DOHH2 (cell line): ENCODE measurements around the gene SYT13.
"Not testable (repeated sequence)": the region's sequence is repeated elsewhere in the genome, so short reads cannot be mapped to it uniquely, and the experiment has no call there.

Source experiments
- H3F3A ChIP-seq: fragments of 200-600 bp; sonication (generic), shearing (Covaris generic); 2 replicates; pipeline ENCODE4 v1.6.0; 2016; ENCODE audit warnings: antibody characterized with exemption, mild to moderate bottlenecking; ENCODE audit not compliant: control insufficient read depth, insufficient read depth
- H3K27ac ChIP-seq: fragments of 200-600 bp; sonication (generic); 2 replicates; pipeline ENCODE4 v1.5.1; 2014; ENCODE audit warnings: low read depth, mild to moderate bottlenecking, low read length, moderate library complexity
- H3K27me3 ChIP-seq: fragments of 200-600 bp; sonication (generic); 2 replicates; pipeline ENCODE4 v1.6.1; 2014; ENCODE audit warnings: mild to moderate bottlenecking, low read length, mixed read lengths; ENCODE audit not compliant: control insufficient read depth
- H3K36me3 ChIP-seq: fragments of 200-600 bp; sonication (generic); 2 replicates; pipeline ENCODE4 v1.6.1; 2014; ENCODE audit warnings: mild to moderate bottlenecking, low read length, moderate library complexity, mixed read lengths; ENCODE audit not compliant: control insufficient read depth
- H3K4me1 ChIP-seq: fragments of 200-600 bp; sonication (generic); 2 replicates; pipeline ENCODE4 v1.6.1; 2014; ENCODE audit warnings: mild to moderate bottlenecking, low read length, mixed read lengths; ENCODE audit not compliant: control insufficient read depth
- H3K4me2 ChIP-seq: fragments of 200-600 bp; sonication (generic); 2 replicates; pipeline ENCODE4 v1.6.0; 2014; ENCODE audit warnings: mild to moderate bottlenecking, low read length, moderate library complexity
- H3K4me3 ChIP-seq: fragments of 200-600 bp; sonication (generic); 2 replicates; pipeline ENCODE4 v1.5.1; 2014; ENCODE audit warnings: mild to moderate bottlenecking, low read length, mixed read lengths
- H3K79me2 ChIP-seq: fragments of 200-600 bp; sonication (generic); 2 replicates; pipeline ENCODE4 v1.6.1; 2014; ENCODE audit warnings: mild to moderate bottlenecking, low read length, mixed read lengths; ENCODE audit not compliant: control insufficient read depth
- H3K9me2 ChIP-seq: fragments of 200-600 bp; sonication (generic); replicated peaks from 2 replicates; pipeline ENCODE4 v1.6.1; 2014; ENCODE audit warnings: mild to moderate bottlenecking, low read length, mixed read lengths; ENCODE audit not compliant: control insufficient read depth
- H3K9me3 ChIP-seq: fragments of 200-600 bp; sonication (generic); 2 replicates; pipeline ENCODE4 v1.6.1; 2014; ENCODE audit warnings: antibody characterized with exemption, low read length, mixed read lengths; ENCODE audit not compliant: control insufficient read depth, insufficient read depth
- H4K20me1 ChIP-seq: fragments of 200-600 bp; sonication (generic); 2 replicates; pipeline ENCODE4 v1.6.0; 2014; ENCODE audit warnings: low read depth, mild to moderate bottlenecking, antibody characterized with exemption, low read length, moderate library complexity; ENCODE audit not compliant: control insufficient read depth, insufficient read depth
- EZH2phosphoT487 ChIP-seq: fragments of 200-600 bp; sonication (generic); IDR thresholded peaks from 2 replicates; pipeline ENCODE4 v1.6.1; 2017; ENCODE audit warnings: borderline replicate concordance, mild to moderate bottlenecking, antibody characterized with exemption, low read length, moderate library complexity, mixed read lengths
- TF ChIP-seq, protein P1 (sequence below): fragments of 200-600 bp; sonication (generic); IDR thresholded peaks from one replicate; pipeline ENCODE4 v1.5.1; 2014; ENCODE audit warnings: antibody characterized with exemption, mild to moderate bottlenecking, low read depth, low read length; ENCODE audit not compliant: poor library complexity, severe bottlenecking

Gene SYT13

DNA sequence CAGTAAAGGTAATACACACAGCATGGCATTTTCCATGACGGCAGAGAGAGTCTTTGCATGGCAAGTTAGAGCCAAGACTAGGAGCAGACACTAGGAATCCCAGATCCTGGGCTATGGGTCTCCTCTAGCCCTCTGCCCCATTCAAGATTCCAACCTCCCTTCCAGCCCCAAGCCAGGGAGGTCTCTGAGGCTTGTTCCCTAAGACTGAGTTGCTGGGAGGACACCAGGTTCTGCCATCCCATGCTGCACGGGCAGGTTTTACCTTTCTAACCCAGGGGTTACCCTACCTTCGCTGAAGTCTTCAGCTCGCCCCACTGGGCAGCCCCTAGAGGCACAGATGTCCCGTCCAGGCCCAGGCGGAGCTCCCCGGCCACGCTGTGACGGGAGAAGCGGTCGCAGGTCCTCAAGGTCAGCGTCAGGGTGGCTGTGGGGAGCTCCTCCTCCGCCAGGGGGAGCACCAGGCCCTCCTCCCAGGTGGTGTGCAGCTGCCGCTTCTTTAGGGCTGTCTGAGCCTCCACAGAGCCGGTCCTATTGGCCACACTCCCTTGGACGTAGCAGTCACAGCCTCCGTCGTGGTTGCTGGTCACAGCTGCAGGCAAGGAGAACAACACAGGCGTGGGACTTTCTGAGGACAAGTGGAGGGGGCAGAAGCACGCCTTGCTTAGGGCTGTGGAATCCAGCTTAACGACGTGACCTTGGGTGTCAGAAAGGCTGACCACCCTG is 33.8 kb downstream of the SYT13 start:
- no peaks in the 10 kb centered on the region for H4K20me1 ChIP-seq
- no peak overlapping the region for H3K27ac ChIP-seq
- TF ChIP-seq, protein P1, sequence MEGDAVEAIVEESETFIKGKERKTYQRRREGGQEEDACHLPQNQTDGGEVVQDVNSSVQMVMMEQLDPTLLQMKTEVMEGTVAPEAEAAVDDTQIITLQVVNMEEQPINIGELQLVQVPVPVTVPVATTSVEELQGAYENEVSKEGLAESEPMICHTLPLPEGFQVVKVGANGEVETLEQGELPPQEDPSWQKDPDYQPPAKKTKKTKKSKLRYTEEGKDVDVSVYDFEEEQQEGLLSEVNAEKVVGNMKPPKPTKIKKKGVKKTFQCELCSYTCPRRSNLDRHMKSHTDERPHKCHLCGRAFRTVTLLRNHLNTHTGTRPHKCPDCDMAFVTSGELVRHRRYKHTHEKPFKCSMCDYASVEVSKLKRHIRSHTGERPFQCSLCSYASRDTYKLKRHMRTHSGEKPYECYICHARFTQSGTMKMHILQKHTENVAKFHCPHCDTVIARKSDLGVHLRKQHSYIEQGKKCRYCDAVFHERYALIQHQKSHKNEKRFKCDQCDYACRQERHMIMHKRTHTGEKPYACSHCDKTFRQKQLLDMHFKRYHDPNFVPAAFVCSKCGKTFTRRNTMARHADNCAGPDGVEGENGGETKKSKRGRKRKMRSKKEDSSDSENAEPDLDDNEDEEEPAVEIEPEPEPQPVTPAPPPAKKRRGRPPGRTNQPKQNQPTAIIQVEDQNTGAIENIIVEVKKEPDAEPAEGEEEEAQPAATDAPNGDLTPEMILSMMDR = peak; percentile 76
- TF ChIP-seq EZH2phosphoT487 = no peak
- H3K79me2 ChIP-seq = no peaks in the 10 kb centered on the region
- no peak overlapping the region for H3K4me3 ChIP-seq
- peaks cover 6% of the 10 kb centered on the region for H3K27me3 ChIP-seq
- no peaks in the 10 kb centered on the region for H3F3A ChIP-seq
- H3K36me3 ChIP-seq = no peaks in the 10 kb centered on the region
- no peaks in the 10 kb centered on the region for H3K9me3 ChIP-seq
- no peaks in the 10 kb centered on the region for H3K9me2 ChIP-seq
- H3K4me2 ChIP-seq = no peak overlapping the region
- H3K4me1 ChIP-seq = peaks cover 20% of the 10 kb centered on the region

DNA sequence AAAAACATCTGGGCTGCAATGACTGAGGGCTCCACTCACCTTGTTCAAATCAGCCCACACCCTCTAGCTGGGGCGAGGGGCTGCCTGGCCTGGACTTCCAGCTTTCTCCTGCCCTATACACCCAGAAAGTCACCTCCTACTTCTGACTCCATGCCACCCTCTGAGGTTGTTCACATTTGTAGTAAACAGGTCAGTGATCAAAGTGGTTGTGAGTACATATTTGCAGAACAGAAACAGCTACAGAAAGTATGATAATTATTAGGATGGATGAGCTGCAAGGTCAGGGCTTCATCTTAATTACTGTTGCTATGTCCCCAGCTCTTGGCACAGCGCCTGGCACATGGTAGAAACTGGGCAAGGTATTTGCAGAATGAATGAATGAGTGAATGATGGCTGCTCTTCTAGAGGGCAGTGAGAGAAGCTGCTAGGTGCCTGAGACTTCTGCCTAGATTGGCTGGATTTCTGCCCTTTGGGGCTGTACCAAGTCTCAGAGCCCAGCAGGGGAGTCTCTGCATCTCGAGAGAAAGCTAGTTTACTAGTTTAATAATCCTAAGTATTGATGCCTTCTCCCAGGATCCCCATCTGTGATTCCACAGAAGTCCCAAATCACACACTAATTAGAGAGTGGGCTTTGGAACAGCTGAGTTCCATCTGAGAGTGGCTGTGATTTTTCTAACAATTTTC is 36.0 kb downstream of the SYT13 start:
- TF ChIP-seq, protein P1 = no peak
- H3K27me3 ChIP-seq = peaks cover 7% of the 10 kb centered on the region
- H3K9me3 ChIP-seq = no peaks in the 10 kb centered on the region
- no peaks in the 10 kb centered on the region for H3K36me3 ChIP-seq
- H4K20me1 ChIP-seq = no peaks in the 10 kb centered on the region
- H3K4me2 ChIP-seq = peak overlapping the region; percentile 3; the same call in 1 of the 2 replicates
- no peak overlapping the region for H3K4me3 ChIP-seq
- no peaks in the 10 kb centered on the region for H3F3A ChIP-seq
- peaks cover 20% of the 10 kb centered on the region for H3K4me1 ChIP-seq
- no peaks in the 10 kb centered on the region for H3K79me2 ChIP-seq
- H3K9me2 ChIP-seq = no peaks in the 10 kb centered on the region
- H3K27ac ChIP-seq = no peak overlapping the region

DNA sequence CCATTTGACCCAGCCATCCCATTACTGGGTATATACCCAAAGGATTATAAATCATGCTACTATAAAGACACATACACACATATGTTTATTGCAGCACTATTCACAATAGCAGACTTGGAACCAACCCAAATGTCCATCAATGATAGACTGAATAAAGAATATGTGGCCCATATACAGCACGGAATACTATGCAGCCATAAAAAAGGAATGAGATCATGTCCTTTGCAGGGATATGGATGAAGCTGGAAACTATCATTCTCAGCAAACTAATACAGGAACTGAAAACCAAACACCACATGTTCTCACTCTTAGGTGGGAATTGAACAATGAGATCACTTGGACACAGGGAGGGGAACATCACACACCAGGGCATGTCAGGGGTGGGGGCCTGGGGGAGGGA is 36.8 kb downstream of the SYT13 start:
- not testable (repeated sequence) for H3K4me2 ChIP-seq, H3K36me3 ChIP-seq, H3K4me3 ChIP-seq, H3K27me3 ChIP-seq, H3K9me3 ChIP-seq, H3K79me2 ChIP-seq, H4K20me1 ChIP-seq, H3F3A ChIP-seq, H3K9me2 ChIP-seq, H3K27ac ChIP-seq
- peaks cover 20% of the 10 kb centered on the region for H3K4me1 ChIP-seq

DNA sequence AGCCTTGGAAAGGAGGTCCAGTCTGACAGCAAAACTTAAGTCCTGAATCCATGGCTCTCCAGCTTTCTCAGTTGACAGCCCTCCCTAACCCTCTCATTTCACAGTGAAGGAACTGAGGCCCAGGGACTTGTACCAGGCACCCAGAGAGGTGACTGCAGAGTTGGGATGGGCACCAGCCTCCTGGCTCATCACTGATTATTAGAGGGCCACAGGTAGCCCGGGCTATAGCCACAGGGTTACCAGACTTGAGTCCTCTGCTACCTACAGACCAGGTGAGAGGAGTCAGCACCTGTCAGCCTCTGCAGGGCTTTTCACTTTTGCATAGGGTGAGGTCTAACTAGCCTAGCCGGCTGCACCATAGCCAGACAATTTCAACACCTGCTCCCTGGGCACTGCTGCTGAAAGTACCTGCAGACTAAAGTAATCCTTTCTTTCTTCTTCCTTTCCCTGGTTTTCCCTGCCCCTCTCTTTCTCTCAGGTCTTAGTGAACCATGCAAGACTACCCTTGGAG is 37.6 kb downstream of the SYT13 start:
- no peak overlapping the region for H3K27ac ChIP-seq
- H4K20me1 ChIP-seq = no peaks in the 10 kb centered on the region
- no peak overlapping the region for H3K4me3 ChIP-seq
- no peaks in the 10 kb centered on the region for H3K9me3 ChIP-seq
- H3K4me2 ChIP-seq = no peak overlapping the region
- peaks cover 7% of the 10 kb centered on the region for H3K27me3 ChIP-seq
- H3F3A ChIP-seq = no peaks in the 10 kb centered on the region
- TF ChIP-seq EZH2phosphoT487 = no peak
- TF ChIP-seq, protein P1 = no peak
- no peaks in the 10 kb centered on the region for H3K9me2 ChIP-seq
- no peaks in the 10 kb centered on the region for H3K79me2 ChIP-seq
- peaks cover 20% of the 10 kb centered on the region for H3K4me1 ChIP-seq
- H3K36me3 ChIP-seq = no peaks in the 10 kb centered on the region
